Measurements from ENCODE around the gene HIVEP1. TPM values are rescaled to one million over a fixed set of nuclear protein-coding genes. Genes with fewer than 3 reads are reported as not detected.

HIVEP1 gene
- total RNA-seq, 1 donor from 2014 or later, result 27.3 TPM

DNA sequence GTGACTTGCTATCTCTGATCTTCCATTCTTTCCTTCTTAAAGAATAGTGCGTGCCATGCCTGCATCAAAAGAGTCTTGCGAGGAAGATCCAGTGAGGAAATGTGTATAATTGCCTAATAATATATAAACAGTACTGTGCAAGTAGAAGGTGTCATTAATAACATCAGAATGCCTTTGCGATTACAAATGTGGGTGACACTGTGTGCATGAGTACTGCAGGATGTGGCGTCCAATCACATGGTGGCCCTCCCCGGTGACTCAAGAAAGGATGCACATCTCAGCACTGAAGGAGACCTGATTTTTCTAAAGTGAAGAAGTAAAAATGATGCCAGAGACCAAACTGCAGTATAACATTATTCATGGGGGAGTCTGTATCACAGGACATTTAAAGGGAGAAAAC, 170.6 kb downstream of the HIVEP1 start:
- DNase-seq (ENCODE audit: low spot score), result no peak

DNA sequence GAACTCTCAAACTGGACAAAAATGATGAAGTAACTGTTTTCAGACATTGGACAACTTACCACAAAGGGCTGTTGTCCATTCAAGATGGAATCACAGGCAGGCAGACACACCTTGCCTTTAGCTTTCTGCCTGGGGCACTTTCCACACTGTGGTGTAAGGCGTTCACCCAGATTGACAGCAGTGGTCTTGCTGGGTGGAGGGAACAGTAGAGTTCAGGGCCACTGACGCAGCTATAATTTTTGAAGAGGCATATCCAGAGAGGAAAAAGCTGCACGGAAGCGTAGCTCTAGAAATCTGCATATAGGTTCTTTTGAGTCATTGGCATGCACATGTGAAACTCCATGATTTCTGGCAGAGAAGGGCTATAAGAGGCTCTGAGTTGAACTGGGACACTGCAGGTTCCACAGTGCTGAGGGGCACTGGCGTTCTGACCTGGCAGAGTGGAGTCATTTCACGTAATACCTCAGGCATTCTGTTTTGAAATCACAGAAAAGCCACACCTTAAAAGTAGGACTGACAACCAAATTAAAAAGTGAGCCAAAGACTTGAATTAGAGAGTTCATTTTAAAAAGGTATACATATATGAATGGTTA, 173.1 kb downstream of the HIVEP1 start:
- DNase-seq (ENCODE audit: low spot score), result no peak

DNA sequence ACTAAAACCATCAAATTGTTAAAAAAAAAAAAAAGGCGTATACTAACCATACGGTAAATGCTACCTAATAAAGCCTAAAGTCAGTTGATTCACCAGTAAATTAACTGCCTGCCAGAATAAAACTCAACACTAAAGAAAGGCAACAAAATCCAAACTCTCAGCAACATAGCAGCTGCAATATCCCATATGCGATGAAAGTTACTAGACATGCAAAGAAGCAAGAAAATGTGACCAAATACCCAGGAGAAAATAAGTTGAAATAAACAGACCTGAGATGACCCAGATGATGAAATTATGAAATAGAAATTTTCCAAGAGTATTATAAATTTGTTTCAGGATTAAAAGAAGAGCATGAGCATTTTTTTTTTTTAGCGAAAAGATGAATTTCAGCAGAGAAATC, 174.4 kb downstream of the HIVEP1 start:
- no peak for DNase-seq (ENCODE audit: low spot score)

DNA sequence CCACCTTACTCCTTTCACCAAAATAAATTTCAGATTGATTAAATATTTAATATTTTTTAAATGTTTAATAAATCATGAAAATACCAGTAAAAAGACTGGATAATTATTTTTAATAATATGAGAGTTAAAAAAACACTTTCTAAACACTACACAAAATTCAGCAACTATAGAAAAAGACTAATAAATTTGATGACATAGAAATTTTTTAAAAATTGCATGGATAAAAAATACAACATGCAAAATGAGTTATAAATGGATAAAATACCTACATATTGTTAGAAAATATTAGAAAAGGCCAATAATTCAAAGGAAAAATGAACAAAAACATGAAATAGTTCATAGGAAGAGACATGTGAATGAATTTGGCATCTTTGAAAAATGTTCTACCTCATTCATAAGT, 177.0 kb downstream of the HIVEP1 start:
- DNase-seq (ENCODE audit: low spot score), result no peak

DNA sequence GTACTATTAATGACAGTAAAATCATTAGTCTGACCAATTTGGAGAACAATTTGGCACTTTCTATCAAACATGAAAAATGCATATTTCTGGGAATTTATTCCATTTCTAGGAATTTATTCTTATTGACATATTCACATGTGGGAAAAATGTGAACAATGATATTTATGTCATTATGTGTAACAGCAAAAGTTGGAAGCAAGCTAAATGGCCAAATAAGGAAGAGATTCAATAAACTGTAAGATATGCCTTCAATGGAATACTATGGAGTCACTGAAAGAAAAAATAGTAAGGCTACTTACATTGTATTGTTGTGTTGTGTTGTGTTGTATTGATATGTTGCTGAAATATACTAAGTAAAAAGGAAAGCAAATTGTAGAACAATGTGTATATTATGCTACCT, 177.5 kb downstream of the HIVEP1 start:
- DNase-seq (ENCODE audit: low spot score), result no peak

DNA sequence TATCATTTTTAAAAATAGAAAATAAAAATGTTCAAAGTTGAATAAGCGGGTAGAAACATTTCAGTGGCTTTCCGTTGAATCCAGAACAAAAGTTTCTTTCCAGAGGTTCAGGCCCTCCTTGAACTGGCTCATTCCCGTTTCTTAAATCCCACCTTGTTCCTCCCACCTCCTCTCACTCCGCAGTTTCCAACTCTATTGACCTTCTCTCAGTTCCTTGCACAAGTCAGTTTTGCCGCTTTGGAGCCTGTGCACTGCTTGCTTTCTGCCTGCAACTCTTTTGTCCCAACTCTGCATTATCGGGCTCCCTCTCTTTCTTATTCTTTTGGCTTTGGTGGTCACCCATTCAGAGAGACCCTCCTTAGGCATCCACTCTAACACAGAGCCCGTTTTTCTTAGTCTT, 178.1 kb downstream of the HIVEP1 start:
- DNase-seq (ENCODE audit: low spot score), result no peak

DNA sequence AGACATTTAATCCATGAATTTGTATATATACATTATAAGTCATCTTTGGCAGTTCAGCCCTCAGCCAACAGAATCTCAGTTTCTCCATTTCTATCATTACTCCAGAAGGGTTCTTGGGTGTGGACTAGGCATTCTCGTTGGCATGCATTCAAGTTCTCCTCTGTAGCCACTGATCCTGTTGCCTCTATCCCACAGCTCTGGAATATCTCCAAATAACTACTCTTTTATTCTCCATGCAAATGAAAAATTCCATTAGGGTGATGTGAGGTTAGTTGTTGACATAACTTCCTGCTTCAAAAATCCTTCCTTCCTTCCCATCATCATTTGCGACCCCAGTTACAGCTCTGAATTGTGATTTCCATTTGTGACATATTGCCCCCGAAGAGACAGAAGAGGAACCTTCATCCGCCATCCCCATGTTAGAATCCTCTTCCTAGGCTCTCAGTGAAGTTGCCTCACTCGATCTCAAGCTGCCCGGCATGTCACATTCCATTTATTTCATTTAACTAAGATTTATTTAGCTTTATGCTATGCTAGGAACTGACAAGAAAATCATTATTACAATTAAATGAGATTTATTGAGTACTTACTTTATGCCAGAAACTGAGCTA, 184.3 kb downstream of the HIVEP1 start:
- DNase-seq (ENCODE audit: low spot score), result no peak

DNA sequence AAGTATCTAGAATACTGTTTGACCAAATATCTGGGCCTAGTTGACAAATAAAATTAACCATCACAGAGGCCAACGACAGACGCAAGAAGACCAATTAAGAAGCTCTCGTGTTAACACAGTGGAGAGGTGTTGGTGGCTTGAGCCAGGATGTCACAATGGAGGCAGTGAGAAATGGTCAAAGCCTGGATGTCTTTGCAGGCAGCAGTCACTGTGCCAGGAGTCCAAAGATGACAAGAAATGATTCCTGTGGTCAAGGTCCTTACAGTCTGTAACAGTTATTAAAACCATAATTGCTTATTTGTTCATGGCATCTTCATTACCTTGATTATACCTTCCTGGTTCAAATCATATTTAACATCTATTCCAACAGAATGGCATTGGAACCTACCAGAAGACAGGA, 186.7 kb downstream of the HIVEP1 start:
- no peak for DNase-seq (ENCODE audit: low spot score)

DNA sequence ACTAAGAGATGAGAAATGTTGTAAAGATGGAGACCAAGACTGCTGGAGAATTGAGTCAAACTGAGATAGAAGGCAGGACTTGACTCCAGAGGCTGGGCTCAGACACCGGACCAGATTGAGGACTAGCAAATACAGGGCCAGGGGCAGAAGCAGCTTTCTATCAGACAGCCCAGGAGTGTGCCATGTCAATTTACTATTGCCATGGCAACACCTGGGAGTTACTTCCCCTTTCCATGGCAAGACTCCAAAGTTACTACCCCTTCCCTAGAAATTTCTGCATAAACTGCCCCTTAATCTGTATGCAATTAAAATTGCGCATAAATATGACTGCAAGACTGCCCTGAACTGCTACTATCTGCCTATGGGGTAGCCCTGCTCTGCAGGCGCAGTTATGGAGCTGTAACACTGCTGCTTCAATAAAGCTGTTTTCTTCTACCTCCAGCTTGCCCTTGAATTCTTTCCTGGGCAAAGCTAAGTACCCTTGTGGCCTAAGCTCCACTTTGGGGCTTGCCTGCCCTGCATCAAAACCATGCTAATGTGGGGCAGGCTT, 188.0 kb downstream of the HIVEP1 start:
- no peak for DNase-seq (ENCODE audit: low spot score)

DNA sequence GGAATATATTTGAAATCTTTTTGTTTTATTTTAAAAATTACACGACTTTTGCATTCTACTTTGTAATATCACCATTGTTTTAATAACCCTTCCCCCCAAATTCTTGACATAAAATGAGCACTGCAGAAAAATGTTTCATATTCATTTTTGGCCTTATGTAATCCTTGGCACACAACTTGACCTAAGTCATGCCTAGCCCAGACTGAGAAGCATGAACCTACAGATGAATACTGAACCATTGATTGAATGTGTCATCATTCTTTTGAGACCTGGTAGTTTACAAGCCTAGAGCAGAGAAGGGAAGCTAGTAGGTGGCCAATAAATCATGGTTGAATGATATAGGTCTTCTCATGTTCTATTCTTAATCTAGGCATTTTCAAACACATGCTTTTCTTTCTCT, 188.6 kb downstream of the HIVEP1 start:
- DNase-seq (ENCODE audit: low spot score), result no peak

DNA sequence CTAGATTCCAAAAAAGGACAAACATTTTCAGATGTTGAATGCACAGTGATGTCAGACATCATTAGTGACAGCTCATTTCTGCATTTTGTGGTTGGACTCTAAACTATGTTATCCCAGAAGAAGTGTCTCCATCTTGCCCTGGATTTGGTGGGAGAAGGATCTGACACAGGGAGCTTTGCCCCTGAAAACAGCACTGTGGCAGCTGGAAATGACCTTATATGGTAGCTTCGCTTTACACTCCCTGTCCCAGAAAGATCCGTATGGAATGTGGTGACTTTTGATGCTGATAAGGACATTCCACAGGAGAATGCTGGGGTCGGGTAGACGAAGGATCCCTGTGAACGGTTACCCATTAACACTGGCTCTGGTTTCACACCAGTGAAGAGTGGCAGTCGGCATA, 190.9 kb downstream of the HIVEP1 start:
- DNase-seq (ENCODE audit: low spot score), result no peak

DNA sequence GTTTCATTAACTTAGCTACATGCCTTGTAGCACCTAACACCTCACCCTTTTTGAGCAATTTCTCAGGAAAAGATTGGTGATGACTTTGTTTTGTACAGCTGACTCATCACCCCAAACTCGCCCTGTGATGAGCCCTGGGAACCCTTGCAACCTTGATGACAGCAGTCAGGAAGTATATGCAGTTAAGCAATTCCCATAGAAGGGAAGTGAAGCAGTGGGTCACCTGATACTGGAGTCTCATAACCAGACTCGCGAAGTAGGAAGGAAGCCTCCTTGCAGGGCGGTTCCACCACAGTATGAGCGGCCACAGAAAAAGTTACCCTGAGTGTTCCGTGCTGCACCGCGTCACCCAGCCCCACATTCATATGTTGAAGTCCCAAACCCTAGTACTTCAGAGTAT, 196.1 kb downstream of the HIVEP1 start:
- no peak for DNase-seq (ENCODE audit: low spot score)

DNA sequence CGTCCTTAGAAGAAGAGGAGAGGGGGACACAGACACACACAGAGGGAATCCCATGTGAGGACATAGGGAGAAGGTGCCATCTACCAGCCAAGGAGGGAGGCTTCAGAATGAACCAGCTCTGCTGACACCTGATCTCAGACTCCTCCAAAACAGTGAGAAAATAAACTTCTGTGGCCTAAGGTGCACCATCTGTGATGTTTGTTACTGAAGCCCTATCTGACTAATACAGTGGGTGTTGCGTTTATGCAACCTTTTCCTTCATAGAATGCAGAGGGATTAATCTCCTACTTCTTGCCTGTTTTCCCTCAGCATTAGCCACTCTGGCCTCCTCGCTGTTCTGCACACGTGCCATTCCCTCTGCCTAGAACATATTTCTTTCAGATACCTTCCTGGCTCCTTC, 196.6 kb downstream of the HIVEP1 start:
- no peak for DNase-seq (ENCODE audit: low spot score)

Other genes starting within 250 kb of the HIVEP1 start
- 2.3 TPM for gene ADTRP, start 233.5 kb upstream of the HIVEP1 start, total RNA-seq